IMR-90 (cell line): ENCODE results near the gene PEAK3. TPM values are rescaled to one million over a fixed set of nuclear protein-coding genes. Genes with fewer than 3 reads are reported as not detected.

ENCODE experiments used
- ATAC-seq: fragments of 200-7000 bp; cut with Tn5 transposase; 2 replicates; pipeline ENCODE4 v1.9.1; 2020; ENCODE audit warnings: low read depth, mild to moderate bottlenecking, moderate library complexity
- BruUV-seq: library from RNA; stranded (reverse); fragments of 400-500 nt; replicated peaks from 2 replicates; lab custom pipeline; 2021; lab: Mats Ljungman, UMichigan
- CTCF ChIA-PET: fragments of 300-600 bp; formaldehyde crosslinking; extraction: SDS; loops from one replicate; lab custom pipeline; 2021; ENCODE audit warnings: antibody characterized with exemption; lab: Yijun Ruan, JAX
- POLR2A ChIA-PET: fragments of 300-600 bp; sonication (Branson Sonifier 250); formaldehyde crosslinking; loops from one replicate; lab custom pipeline; 2022; ENCODE audit warnings: antibody characterized with exemption; ENCODE audit not compliant: unreplicated experiment; lab: Charles Lee
- DNase-seq: peaks from one replicate; pipeline ENCODE4 v3.0.0; 2013
- H2AFZ ChIP-seq: replicated peaks from 2 replicates; pipeline ENCODE3; 2013; ENCODE audit warnings: low read length, mild to moderate bottlenecking; ENCODE audit not compliant: poor library complexity
- H2AK5ac ChIP-seq: 2 replicates; pipeline ENCODE4 v1.6.1; 2013; ENCODE audit warnings: low read depth, low read length, inconsistent platforms
- H2AK9ac ChIP-seq: replicated peaks from 2 replicates; pipeline ENCODE3; 2013; ENCODE audit warnings: mild to moderate bottlenecking, low read depth, low read length, moderate library complexity; ENCODE audit not compliant: poor library complexity
- H2BK120ac ChIP-seq: 2 replicates; pipeline ENCODE4 v1.6.1; 2013; ENCODE audit warnings: low read depth, low read length, inconsistent platforms
- H2BK15ac ChIP-seq: 3 replicates; pipeline ENCODE4 v1.6.1; 2013; ENCODE audit warnings: low read depth, low read length, inconsistent platforms
- H2BK20ac ChIP-seq: 2 replicates; pipeline ENCODE4 v1.6.1; 2013; ENCODE audit warnings: low read depth, mild to moderate bottlenecking, inconsistent platforms, low read length, moderate library complexity
- H2BK5ac ChIP-seq: 2 replicates; pipeline ENCODE4 v1.6.1; 2013; ENCODE audit warnings: mild to moderate bottlenecking, low read depth, low read length, inconsistent platforms; ENCODE audit not compliant: poor library complexity, severe bottlenecking
- H3K14ac ChIP-seq: replicated peaks from 2 replicates; pipeline ENCODE4 v1.6.1; 2013; ENCODE audit warnings: low read depth, low read length, inconsistent platforms
- H3K18ac ChIP-seq: 2 replicates; pipeline ENCODE4 v1.6.1; 2013; ENCODE audit warnings: low read depth, low read length, control low read depth
- H3K23ac ChIP-seq: 2 replicates; pipeline ENCODE4 v1.6.1; 2013; ENCODE audit warnings: low read depth, low read length, inconsistent platforms
- H3K27ac ChIP-seq: 2 replicates; pipeline ENCODE4 v1.5.1; 2013; ENCODE audit warnings: mild to moderate bottlenecking, control low read depth, low read length; ENCODE audit not compliant: insufficient read depth
- H3K27me3 ChIP-seq: 2 replicates; pipeline ENCODE4 v1.6.1; 2013; ENCODE audit warnings: low read length; ENCODE audit not compliant: control insufficient read depth, insufficient read depth
- H3K36me3 ChIP-seq: 2 replicates; pipeline ENCODE4 v1.6.1; 2013; ENCODE audit warnings: low read length, mixed read lengths; ENCODE audit not compliant: control insufficient read depth, insufficient read depth
- H3K4ac ChIP-seq: 2 replicates; pipeline ENCODE4 v1.6.1; 2013; ENCODE audit warnings: low read depth, low read length, inconsistent platforms
- H3K4me1 ChIP-seq: 2 replicates; pipeline ENCODE4 v1.6.1; 2013; ENCODE audit warnings: low read length, mixed read lengths; ENCODE audit not compliant: control insufficient read depth, insufficient read depth
- H3K4me2 ChIP-seq: 2 replicates; pipeline ENCODE4 v1.6.1; 2013; ENCODE audit warnings: low read depth, mild to moderate bottlenecking, control low read depth, low read length, moderate library complexity
- H3K4me3 ChIP-seq: 2 replicates; pipeline ENCODE4 v1.5.1; 2013; ENCODE audit warnings: low read depth, mild to moderate bottlenecking, control low read depth, low read length, moderate library complexity; ENCODE audit not compliant: insufficient read depth
- H3K56ac ChIP-seq: 2 replicates; pipeline ENCODE4 v1.6.1; 2013; ENCODE audit warnings: low read length, inconsistent platforms; ENCODE audit not compliant: insufficient read depth; ENCODE audit errors: extremely low read depth
- H3K79me1 ChIP-seq, 2 experiments: 2 replicates each; pipeline ENCODE4 v1.6.1; 2013; ENCODE audit warnings: low read length in 2 of 2, inconsistent platforms in 1 of 2, low read depth in 1 of 2
- H3K9ac ChIP-seq: 2 replicates; pipeline ENCODE4 v1.6.1; 2013; ENCODE audit warnings: low read depth, low read length, control low read depth
- H3K9me1 ChIP-seq: 2 replicates; pipeline ENCODE4 v1.6.1; 2013; ENCODE audit warnings: low read length, inconsistent platforms; ENCODE audit not compliant: insufficient read depth
- H3K9me3 ChIP-seq: 2 replicates; pipeline ENCODE4 v1.6.1; 2013; ENCODE audit warnings: low read length; ENCODE audit not compliant: control insufficient read depth, insufficient read depth
- H4K20me1 ChIP-seq: 2 replicates; pipeline ENCODE4 v1.6.1; 2013; ENCODE audit warnings: low read length, inconsistent platforms; ENCODE audit not compliant: insufficient read depth
- H4K5ac ChIP-seq: 2 replicates; pipeline ENCODE4 v1.6.1; 2013; ENCODE audit warnings: mild to moderate bottlenecking, low read depth, low read length, control low read depth
- H4K8ac ChIP-seq, 2 experiments: 2 replicates each; pipeline ENCODE4 v1.6.1; 2013; ENCODE audit warnings: low read depth in 2 of 2, low read length in 2 of 2, control low read depth in 1 of 2, inconsistent platforms in 1 of 2
- H4K91ac ChIP-seq: 2 replicates; pipeline ENCODE4 v1.6.1; 2013; ENCODE audit warnings: low read depth, low read length, inconsistent platforms; ENCODE audit not compliant: insufficient read depth
- RCOR1 ChIP-seq: IDR thresholded peaks from 2 replicates; pipeline ENCODE4 v1.6.1; 2012; ENCODE audit warnings: mild to moderate bottlenecking, low read length, improper control_type of control experiment; ENCODE audit not compliant: insufficient replicate concordance
- RFX5 ChIP-seq: IDR thresholded peaks from 2 replicates; pipeline ENCODE4 v1.8.0; 2012; ENCODE audit warnings: low read depth, mild to moderate bottlenecking, low read length, moderate library complexity
- SMC3 ChIP-seq: fragments of 150-350 bp; IDR thresholded peaks from 2 replicates; pipeline ENCODE4 v1.6.1; 2016; ENCODE audit warnings: low read depth, mild to moderate bottlenecking, antibody characterized with exemption, low read length, moderate library complexity
- WGBS, 2 experiments: methylation state at CpG; one replicate each; pipeline versions ENCODE4 v1.1.5 to v1.1.7; 2013; ENCODE audit warnings: missing lambda C conversion rate in 2 of 2; ENCODE audit not compliant: insufficient read length in 1 of 2; ENCODE audit errors: extremely low coverage in 2 of 2; 5-methylcytosine and 5-hydroxymethylcytosine counted together
- dilution Hi-C: fragments of 300-500 bp; cut with HindIII; formaldehyde crosslinking; loops from one replicate; pipeline ENCODE4 v1.14.3; 2018; ENCODE audit warnings: low sequenced_read_pairs; ENCODE audit not compliant: unreplicated experiment
- in situ Hi-C: fragments of 300-500 bp; cut with MboI; formaldehyde crosslinking; loops from 3 replicates; pipeline ENCODE4 v1.14.3; 2019; ENCODE audit warnings: low sequenced_read_pairs, inconsistent platforms, mixed read lengths
- intact Hi-C: fragments of 100-400 bp; cut with micrococcal nuclease; formaldehyde crosslinking; loops from 2 replicates; pipeline ENCODE4 v1.10.0; 2022
- polyA plus RNA-seq, 3 experiments: library from polyadenylated mRNA; depleted of rRNA; stranded (reverse); fragments of >200 nt; gene quantifications; 2 replicates each; pipeline ENCODE4 v1.2.3, GENCODE V29; 2012; ENCODE audit warnings: low replicate concordance in 1 of 3
- total RNA-seq: library from RNA; depleted of rRNA; stranded (reverse); fragments of >200 nt; gene quantifications from 2 replicates; pipeline ENCODE4 v1.2.3, GENCODE V29; 2012
- TF ChIP-seq, protein P1 (sequence below): fragments of 150-350 bp; IDR thresholded peaks from 2 replicates; pipeline ENCODE4 v1.6.1; 2016; ENCODE audit warnings: low read depth, mild to moderate bottlenecking, low read length, moderate library complexity, borderline replicate concordance

PEAK3 gene
- total and polyA plus RNA-seq, 2 of the 4 experiments (the other 2 are of a cell fraction) = under 0.01 to 0.09 TPM

DNA sequence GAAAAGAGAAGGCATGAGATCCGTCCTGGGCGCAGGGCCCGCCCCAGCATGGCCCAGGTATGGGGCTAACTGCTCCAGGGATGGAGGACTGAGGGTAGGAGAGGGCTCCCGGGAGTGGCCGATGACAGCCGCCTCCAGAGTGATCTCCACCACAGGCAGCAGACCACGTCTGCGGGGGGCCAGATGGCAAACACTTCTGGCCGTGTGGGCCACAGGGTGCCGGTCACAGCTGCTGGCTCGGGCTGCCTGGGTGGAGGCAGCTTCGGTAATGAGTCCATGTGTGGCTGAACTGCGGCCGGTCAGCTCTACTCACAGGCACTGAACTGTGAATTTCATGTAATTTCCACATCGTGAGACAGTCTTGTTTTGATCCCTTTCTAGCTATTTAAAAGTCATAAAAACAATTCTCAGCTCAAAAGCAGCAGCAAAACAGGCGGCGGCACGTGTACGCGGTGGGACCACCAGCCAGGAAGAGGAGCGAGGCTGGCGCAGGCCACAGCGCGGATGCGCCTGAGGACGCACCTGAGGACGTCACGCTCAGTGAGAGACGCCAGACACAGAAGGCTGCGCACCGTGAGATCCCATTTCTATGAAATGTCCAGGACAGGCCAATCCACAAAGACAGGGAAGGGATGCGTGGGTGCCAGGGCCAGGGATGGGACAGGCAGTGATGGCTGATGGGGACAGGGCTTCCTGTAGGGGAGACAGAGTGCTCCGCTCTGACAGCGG is 42.4 kb upstream of the PEAK3 start:
- H3K4me1 ChIP-seq = peaks cover 1% of the 10 kb centered on the region; the same call in 1 of the 2 replicates
- ChIA-PET POLR2A (no interaction called here), CTCF (no interaction called here)
- no peak overlapping the region for H3K18ac ChIP-seq
- H3K56ac ChIP-seq = no peak overlapping the region
- intact Hi-C loops = no loop called here
- H3K79me1 ChIP-seq = peaks cover 18 to 49% of the 10 kb centered on the region in 2 experiments
- no peak overlapping the region for H3K23ac ChIP-seq
- no peak overlapping the region for H2AK5ac ChIP-seq
- H3K4me3 ChIP-seq = no peak overlapping the region
- no peaks in the 10 kb centered on the region for H3K9me3 ChIP-seq
- H3K9ac ChIP-seq = no peak overlapping the region
- no peak overlapping the region for H4K91ac ChIP-seq
- no peak overlapping the region for H3K4ac ChIP-seq
- H4K20me1 ChIP-seq = peaks cover 15% of the 10 kb centered on the region
- H3K9me1 ChIP-seq = no peaks in the 10 kb centered on the region
- 91% methylated on average over 26 of the region's 34 CpGs; no CpG with 5 or more reads in 1 of the 2 experiments for WGBS, 2 experiments
- DNase-seq (no peak), ATAC-seq (no peak)
- no peak overlapping the region for H3K4me2 ChIP-seq
- no peak overlapping the region for H2BK120ac ChIP-seq
- H3K36me3 ChIP-seq = peaks cover 38% of the 10 kb centered on the region
- H4K8ac ChIP-seq = no peak overlapping the region
- in situ Hi-C loops = no loop called here
- H3K27ac ChIP-seq = no peak overlapping the region
- H2BK15ac ChIP-seq = no peak overlapping the region
- no peak overlapping the region for H2BK20ac ChIP-seq
- TF ChIP-seq RFX5 (no peak), SMC3 (no peak), RCOR1 (no peak)
- TF ChIP-seq, protein P1, sequence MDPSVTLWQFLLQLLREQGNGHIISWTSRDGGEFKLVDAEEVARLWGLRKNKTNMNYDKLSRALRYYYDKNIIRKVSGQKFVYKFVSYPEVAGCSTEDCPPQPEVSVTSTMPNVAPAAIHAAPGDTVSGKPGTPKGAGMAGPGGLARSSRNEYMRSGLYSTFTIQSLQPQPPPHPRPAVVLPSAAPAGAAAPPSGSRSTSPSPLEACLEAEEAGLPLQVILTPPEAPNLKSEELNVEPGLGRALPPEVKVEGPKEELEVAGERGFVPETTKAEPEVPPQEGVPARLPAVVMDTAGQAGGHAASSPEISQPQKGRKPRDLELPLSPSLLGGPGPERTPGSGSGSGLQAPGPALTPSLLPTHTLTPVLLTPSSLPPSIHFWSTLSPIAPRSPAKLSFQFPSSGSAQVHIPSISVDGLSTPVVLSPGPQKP = no peak
- dilution Hi-C loops = no loop called here
- H3K14ac ChIP-seq = no peak overlapping the region
- H2BK5ac ChIP-seq = no peak overlapping the region
- BruUV-seq = no TSS peak
- H3K27me3 ChIP-seq = no peaks in the 10 kb centered on the region
- no peak overlapping the region for H2AK9ac ChIP-seq
- no peak overlapping the region for H4K5ac ChIP-seq
- H2AFZ ChIP-seq = no peak overlapping the region
